NCI-H748 (cell line): Measurements from ENCODE around the gene CDH2.

Experiments used
- DNase-seq: peaks from one replicate; lab custom pipeline; 2025; ENCODE audit not compliant: unreplicated experiment; lab: John Stamatoyannopoulos, UW

CDH2 gene

GRCh38 chr18:28176948-28177827 lies at the start of gene CDH2:
Gene CDH2, minus strand, starts transcription at chr18:28177130. Its CDS starts 108 bp downstream, at chr18:28177022.
- peak; percentile 95 for DNase-seq

- DNase-seq, result no peak
Observed at GRCh38 chr18:28212060-28212459, 35.1 kb upstream of the CDH2 start.

GRCh38 chr18:28208712-28209265 lies 31.9 kb upstream of the CDH2 start:
- no peak for DNase-seq

GRCh38 chr18:28208268-28208667 lies 31.3 kb upstream of the CDH2 start:
- DNase-seq, result no peak

- DNase-seq, result no peak
Observed at GRCh38 chr18:28204154-28204553, 27.2 kb upstream of the CDH2 start.

- no peak for DNase-seq
Observed at GRCh38 chr18:28201056-28201455, 24.1 kb upstream of the CDH2 start.

GRCh38 chr18:28198620-28199019 lies 21.7 kb upstream of the CDH2 start:
- DNase-seq, result no peak

GRCh38 chr18:28193177-28193778 lies 16.3 kb upstream of the CDH2 start:
- DNase-seq, result peak; percentile 14

- DNase-seq, result peak; percentile 57
Observed at GRCh38 chr18:28189400-28190239, 12.7 kb upstream of the CDH2 start.

- DNase-seq, result no peak
Observed at GRCh38 chr18:28185121-28185520, 8.2 kb upstream of the CDH2 start.

GRCh38 chr18:28183418-28184078 lies 6.6 kb upstream of the CDH2 start:
- no peak for DNase-seq

- no peak for DNase-seq
Observed at GRCh38 chr18:28181616-28182015, 4.7 kb upstream of the CDH2 start.

GRCh38 chr18:28178720-28179119 lies 1.8 kb upstream of the CDH2 start:
- peak; percentile 35 for DNase-seq

- DNase-seq, result peak; percentile 89
Observed at GRCh38 chr18:28177828-28178635, 1.1 kb upstream of the CDH2 start.

- no peak for DNase-seq
Observed at GRCh38 chr18:28176698-28176947, 307 bp downstream of the CDH2 start.

- DNase-seq, result peak; percentile 70
Observed at GRCh38 chr18:28175930-28176697, 816 bp downstream of the CDH2 start.

GRCh38 chr18:28175150-28175929 lies 1.6 kb downstream of the CDH2 start:
- peak; percentile 46 for DNase-seq

- peak; percentile 33 for DNase-seq
Observed at GRCh38 chr18:28174181-28174905, 2.6 kb downstream of the CDH2 start.
